ENCODE data around the gene KIF3A.

KIF3A gene

DNA sequence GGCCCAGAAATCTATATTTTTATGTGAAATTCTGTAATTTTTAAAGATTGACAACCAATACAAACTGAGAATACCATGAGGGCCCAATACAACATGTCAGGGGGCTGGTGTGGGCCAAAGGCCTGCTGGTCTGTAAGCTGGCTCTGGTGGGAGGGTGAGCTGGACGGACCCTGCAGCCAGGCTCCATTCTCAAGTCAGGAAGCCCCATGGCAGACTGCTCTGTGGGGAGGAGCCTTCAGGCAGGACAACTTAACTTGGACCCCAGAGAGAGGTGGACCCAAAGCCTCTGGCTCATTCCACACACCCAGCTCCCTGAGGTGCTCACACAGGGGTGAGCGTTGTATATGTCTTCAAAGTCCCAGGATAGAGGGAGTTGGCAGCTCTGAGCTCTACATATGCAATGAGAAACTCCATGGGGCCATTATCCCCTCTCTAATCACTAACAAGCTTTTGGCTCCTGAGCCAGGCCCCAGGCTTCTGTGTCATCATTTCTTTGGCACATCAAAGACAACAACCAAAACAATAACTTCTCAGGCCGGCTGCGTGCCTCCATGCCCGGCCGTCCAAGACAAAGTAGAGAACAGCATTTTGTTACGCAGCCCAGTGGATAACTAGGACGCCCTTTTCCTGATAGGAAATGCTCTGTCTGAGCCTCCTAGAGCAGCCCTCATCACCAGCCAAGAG is 33.3 kb upstream of the KIF3A start:
- no peak for TF ChIP-seq ZNF777 (tag by site-specific recombination; IDR thresholded peaks at IDR 0.05; ENCODE audit: borderline replicate concordance)
- no peak for TF ChIP-seq SP7 (tag by site-specific recombination; IDR thresholded peaks at IDR 0.05)
- TF ChIP-seq ZNF529 (tag by site-specific recombination; IDR thresholded peaks at IDR 0.05; ENCODE audit: insufficient replicate concordance), result no peak
- TF ChIP-seq ZNF521 (tag by site-specific recombination; IDR thresholded peaks at IDR 0.05), result no peak
- no peak for TF ChIP-seq ZNF530 (tag by site-specific recombination; IDR thresholded peaks at IDR 0.05; ENCODE audit: low read depth)
- TF ChIP-seq ZNF266 (tag by site-specific recombination; IDR thresholded peaks at IDR 0.05; ENCODE audit: low read depth), result no peak
- TF ChIP-seq ZNF324 (tag by site-specific recombination; IDR thresholded peaks at IDR 0.05), result no peak
- no peak for TF ChIP-seq ZNF433 (tag by site-specific recombination; IDR thresholded peaks at IDR 0.05; ENCODE audit: low read depth)
- 0 out of 2 replicates have a peak, but pooled peaks have one; percentile 11 for TF ChIP-seq GLIS1 (tag by site-specific recombination; IDR thresholded peaks at IDR 0.05)
- no peak for TF ChIP-seq RBAK (tag by site-specific recombination; IDR thresholded peaks at IDR 0.05)
- TF ChIP-seq MEIS1 (CRISPR knock-in tag; IDR thresholded peaks at IDR 0.05; ENCODE audit: borderline replicate concordance), result no peak
- no peak for TF ChIP-seq HOXA7 (CRISPR knock-in tag; IDR thresholded peaks at IDR 0.05; ENCODE audit: borderline replicate concordance)
- TF ChIP-seq, protein P1, sequence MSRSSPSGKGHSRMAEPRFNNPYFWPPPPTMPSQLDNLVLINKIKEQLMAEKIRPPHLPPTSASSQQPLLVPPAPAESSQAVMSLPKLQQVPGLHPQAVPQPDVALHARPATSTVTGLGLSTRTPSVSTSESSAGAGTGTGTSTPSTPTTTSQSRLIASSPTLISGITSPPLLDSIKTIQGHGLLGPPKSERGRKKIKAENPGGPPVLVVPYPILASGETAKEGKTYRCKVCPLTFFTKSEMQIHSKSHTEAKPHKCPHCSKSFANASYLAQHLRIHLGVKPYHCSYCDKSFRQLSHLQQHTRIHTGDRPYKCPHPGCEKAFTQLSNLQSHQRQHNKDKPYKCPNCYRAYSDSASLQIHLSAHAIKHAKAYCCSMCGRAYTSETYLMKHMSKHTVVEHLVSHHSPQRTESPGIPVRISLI (tag by site-specific recombination; IDR thresholded peaks at IDR 0.05), result no peak
- TF ChIP-seq ZNF510 (tag by site-specific recombination; IDR thresholded peaks at IDR 0.05; ENCODE audit: insufficient replicate concordance), result no peak
- peak; percentile 66; the same call in 1 of the 2 replicates for TF ChIP-seq ZNF707 (tag by site-specific recombination; IDR thresholded peaks at IDR 0.05)
- TF ChIP-seq ZIC2 (tag by site-specific recombination; IDR thresholded peaks at IDR 0.05), result peak; percentile 56
- TF ChIP-seq, protein P2, sequence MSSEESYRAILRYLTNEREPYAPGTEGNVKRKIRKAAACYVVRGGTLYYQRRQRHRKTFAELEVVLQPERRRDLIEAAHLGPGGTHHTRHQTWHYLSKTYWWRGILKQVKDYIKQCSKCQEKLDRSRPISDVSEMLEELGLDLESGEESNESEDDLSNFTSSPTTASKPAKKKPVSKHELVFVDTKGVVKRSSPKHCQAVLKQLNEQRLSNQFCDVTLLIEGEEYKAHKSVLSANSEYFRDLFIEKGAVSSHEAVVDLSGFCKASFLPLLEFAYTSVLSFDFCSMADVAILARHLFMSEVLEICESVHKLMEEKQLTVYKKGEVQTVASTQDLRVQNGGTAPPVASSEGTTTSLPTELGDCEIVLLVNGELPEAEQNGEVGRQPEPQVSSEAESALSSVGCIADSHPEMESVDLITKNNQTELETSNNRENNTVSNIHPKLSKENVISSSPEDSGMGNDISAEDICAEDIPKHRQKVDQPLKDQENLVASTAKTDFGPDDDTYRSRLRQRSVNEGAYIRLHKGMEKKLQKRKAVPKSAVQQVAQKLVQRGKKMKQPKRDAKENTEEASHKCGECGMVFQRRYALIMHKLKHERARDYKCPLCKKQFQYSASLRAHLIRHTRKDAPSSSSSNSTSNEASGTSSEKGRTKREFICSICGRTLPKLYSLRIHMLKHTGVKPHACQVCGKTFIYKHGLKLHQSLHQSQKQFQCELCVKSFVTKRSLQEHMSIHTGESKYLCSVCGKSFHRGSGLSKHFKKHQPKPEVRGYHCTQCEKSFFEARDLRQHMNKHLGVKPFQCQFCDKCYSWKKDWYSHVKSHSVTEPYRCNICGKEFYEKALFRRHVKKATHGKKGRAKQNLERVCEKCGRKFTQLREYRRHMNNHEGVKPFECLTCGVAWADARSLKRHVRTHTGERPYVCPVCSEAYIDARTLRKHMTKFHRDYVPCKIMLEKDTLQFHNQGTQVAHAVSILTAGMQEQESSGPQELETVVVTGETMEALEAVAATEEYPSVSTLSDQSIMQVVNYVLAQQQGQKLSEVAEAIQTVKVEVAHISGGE (tag by site-specific recombination; conservative IDR thresholded peaks at IDR 0.05; ENCODE audit: low read depth), result no peak
- CTCF ChIA-PET, result interaction anchor here (0.7 kb wide), 1 partner anchor 23 kb away, joined by 3 read pairs; the partner anchor contains the start of gene CCNI2
- no peaks in the 10 kb centered on the region for H3K9me3 ChIP-seq (ENCODE audit: control insufficient read depth, insufficient read depth, low read depth, low read length)
- peaks cover 0 to 10% of the 10 kb centered on the region in 2 experiments; a peak in 1 of 3 replicates for H3K36me3 ChIP-seq (ENCODE audit: control insufficient read depth in 2 of 2, insufficient read depth in 1 of 2, low read length in 2 of 2)
- H3K4me1 ChIP-seq (ENCODE audit: control insufficient read depth, insufficient read depth, low read length), result no peaks in the 10 kb centered on the region
- no peak overlapping the region for H3K27ac ChIP-seq (ENCODE audit: extremely low read depth, low read depth, low read length)
- no peak overlapping the region for H3K4me3 ChIP-seq (ENCODE audit: low read depth, low read length)
- POLR2A ChIA-PET, result no interaction called here

DNA sequence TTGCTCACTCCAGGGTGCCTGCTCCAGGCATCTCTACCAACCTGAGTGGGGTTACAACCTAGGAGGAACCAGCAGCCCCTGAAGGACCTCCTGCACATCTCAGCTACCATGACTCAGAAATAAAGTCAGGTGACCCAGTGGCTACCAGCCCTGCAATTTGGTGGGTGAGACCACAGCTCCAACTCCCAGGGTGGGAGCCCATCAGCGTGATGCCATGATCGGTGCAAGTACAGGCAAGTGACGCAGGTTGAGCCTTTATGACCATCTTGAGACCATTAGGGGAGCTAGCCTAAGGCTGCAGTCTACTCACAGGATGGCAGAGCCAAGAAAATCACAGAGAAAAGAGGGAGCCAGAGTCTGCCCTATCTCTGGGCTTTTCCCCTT is 31.1 kb upstream of the KIF3A start:
- H3K4me1 ChIP-seq (ENCODE audit: control insufficient read depth, insufficient read depth, low read length), result no peaks in the 10 kb centered on the region
- H3K4me3 ChIP-seq (ENCODE audit: low read depth, low read length), result no peak overlapping the region
- H3K9me3 ChIP-seq (ENCODE audit: control insufficient read depth, insufficient read depth, low read depth, low read length), result no peaks in the 10 kb centered on the region
- H3K27ac ChIP-seq (ENCODE audit: extremely low read depth, low read depth, low read length), result no peak overlapping the region
- ChIA-PET POLR2A (no interaction called here), CTCF (interaction anchor here (1.0 kb wide), 1 partner anchor 59 kb away, joined by 3 read pairs; no protein-coding TSS in a partner anchor)
- H3K36me3 ChIP-seq (ENCODE audit: control insufficient read depth in 2 of 2, insufficient read depth in 1 of 2, low read length in 2 of 2), result peaks cover 0 to 27% of the 10 kb centered on the region in 2 experiments; a peak in 1 of 3 replicates
- no peak for TF ChIP-seq ZNF138 (tag by site-specific recombination; IDR thresholded peaks at IDR 0.05; ENCODE audit: borderline replicate concordance)
- no peak for TF ChIP-seq TCF7L2 (IDR thresholded peaks at IDR 0.05; ENCODE audit: borderline replicate concordance, low read depth, low read length)
- TF ChIP-seq, protein P3, sequence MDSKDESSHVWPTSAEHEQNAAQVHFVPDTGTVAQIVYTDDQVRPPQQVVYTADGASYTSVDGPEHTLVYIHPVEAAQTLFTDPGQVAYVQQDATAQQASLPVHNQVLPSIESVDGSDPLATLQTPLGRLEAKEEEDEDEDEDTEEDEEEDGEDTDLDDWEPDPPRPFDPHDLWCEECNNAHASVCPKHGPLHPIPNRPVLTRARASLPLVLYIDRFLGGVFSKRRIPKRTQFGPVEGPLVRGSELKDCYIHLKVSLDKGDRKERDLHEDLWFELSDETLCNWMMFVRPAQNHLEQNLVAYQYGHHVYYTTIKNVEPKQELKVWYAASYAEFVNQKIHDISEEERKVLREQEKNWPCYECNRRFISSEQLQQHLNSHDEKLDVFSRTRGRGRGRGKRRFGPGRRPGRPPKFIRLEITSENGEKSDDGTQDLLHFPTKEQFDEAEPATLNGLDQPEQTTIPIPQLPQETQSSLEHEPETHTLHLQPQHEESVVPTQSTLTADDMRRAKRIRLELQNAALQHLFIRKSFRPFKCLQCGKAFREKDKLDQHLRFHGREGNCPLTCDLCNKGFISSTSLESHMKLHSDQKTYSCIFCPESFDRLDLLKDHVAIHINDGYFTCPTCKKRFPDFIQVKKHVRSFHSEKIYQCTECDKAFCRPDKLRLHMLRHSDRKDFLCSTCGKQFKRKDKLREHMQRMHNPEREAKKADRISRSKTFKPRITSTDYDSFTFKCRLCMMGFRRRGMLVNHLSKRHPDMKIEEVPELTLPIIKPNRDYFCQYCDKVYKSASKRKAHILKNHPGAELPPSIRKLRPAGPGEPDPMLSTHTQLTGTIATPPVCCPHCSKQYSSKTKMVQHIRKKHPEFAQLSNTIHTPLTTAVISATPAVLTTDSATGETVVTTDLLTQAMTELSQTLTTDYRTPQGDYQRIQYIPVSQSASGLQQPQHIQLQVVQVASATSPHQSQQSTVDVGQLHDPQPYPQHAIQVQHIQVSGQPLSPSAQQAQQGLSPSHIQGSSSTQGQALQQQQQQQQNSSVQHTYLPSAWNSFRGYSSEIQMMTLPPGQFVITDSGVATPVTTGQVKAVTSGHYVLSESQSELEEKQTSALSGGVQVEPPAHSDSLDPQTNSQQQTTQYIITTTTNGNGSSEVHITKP (tag by site-specific recombination; IDR thresholded peaks at IDR 0.05), result peak; percentile 87
- TF ChIP-seq GLIS1 (tag by site-specific recombination; IDR thresholded peaks at IDR 0.05), result peak; percentile 15; the same call in 1 of the 2 replicates
- TF ChIP-seq, protein P4, sequence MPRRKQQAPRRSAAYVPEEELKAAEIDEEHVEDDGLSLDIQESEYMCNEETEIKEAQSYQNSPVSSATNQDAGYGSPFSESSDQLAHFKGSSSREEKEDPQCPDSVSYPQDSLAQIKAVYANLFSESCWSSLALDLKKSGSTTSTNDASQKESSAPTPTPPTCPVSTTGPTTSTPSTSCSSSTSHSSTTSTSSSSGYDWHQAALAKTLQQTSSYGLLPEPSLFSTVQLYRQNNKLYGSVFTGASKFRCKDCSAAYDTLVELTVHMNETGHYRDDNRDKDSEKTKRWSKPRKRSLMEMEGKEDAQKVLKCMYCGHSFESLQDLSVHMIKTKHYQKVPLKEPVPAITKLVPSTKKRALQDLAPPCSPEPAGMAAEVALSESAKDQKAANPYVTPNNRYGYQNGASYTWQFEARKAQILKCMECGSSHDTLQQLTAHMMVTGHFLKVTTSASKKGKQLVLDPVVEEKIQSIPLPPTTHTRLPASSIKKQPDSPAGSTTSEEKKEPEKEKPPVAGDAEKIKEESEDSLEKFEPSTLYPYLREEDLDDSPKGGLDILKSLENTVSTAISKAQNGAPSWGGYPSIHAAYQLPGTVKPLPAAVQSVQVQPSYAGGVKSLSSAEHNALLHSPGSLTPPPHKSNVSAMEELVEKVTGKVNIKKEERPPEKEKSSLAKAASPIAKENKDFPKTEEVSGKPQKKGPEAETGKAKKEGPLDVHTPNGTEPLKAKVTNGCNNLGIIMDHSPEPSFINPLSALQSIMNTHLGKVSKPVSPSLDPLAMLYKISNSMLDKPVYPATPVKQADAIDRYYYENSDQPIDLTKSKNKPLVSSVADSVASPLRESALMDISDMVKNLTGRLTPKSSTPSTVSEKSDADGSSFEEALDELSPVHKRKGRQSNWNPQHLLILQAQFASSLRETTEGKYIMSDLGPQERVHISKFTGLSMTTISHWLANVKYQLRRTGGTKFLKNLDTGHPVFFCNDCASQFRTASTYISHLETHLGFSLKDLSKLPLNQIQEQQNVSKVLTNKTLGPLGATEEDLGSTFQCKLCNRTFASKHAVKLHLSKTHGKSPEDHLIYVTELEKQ (tag by site-specific recombination; IDR thresholded peaks at IDR 0.05; ENCODE audit: borderline replicate concordance), result no peak
- TF ChIP-seq ZNF558 (tag by site-specific recombination; IDR thresholded peaks at IDR 0.05), result no peak
- no peak for TF ChIP-seq SALL2 (tag by site-specific recombination; IDR thresholded peaks at IDR 0.05; ENCODE audit: borderline replicate concordance)

All from HEK293 (cell line).